HCT116 (cell line): ENCODE data around the gene CACNA1S. TPM values are rescaled to one million over a fixed set of nuclear protein-coding genes. Genes with fewer than 3 reads are reported as not detected.

Experiments used
- ATAC-seq: fragments of 200-7000 bp; cut with Tn5 transposase; 2 replicates; pipeline ENCODE4 v1.9.1; 2020; ENCODE audit warnings: mild to moderate bottlenecking, moderate library complexity
- BruUV-seq: library from RNA; stranded (reverse); fragments of 400-500 nt; replicated peaks from 2 replicates; lab custom pipeline; 2021; lab: Mats Ljungman, UMichigan
- CTCF ChIA-PET: fragments of 300-600 bp; sonication (Branson Sonifier 250); formaldehyde crosslinking; loops from one replicate; lab custom pipeline; 2021; ENCODE audit warnings: antibody characterized with exemption; lab: Charles Lee
- POLR2A ChIA-PET: fragments of 300-600, 350-600 bp; sonication (Branson Sonifier 250); formaldehyde crosslinking; loops from one replicate; lab custom pipeline; 2021; ENCODE audit warnings: antibody characterized with exemption; lab: Charles Lee
- RAD21 ChIA-PET, 2 experiments: fragments of 300-600 bp; sonication (Branson Sonifier 250); formaldehyde crosslinking; loops; one replicate each; lab custom pipeline; 2023; ENCODE audit warnings: low total read pairs in 2 of 2; ENCODE audit not compliant: uncharacterized antibody in 2 of 2, unreplicated experiment in 2 of 2, low non-redundant PET in 1 of 2; lab: Charles Lee
- DNase-seq: peaks from one replicate; pipeline ENCODE4 v3.0.0-alpha.2; 2010; ENCODE audit warnings: low read depth, low spot score
- H2AFZ ChIP-seq: fragments of 200-600 bp; shearing (Covaris generic), sonication (generic); 2 replicates; pipeline ENCODE4 v1.6.1; 2017; ENCODE audit warnings: low read depth, mixed run types, mixed read lengths, antibody characterized with exemption, low read length; ENCODE audit not compliant: poor library complexity, severe bottlenecking
- H3K27ac ChIP-seq: 2 replicates; pipeline ENCODE4 v1.5.1; 2012; ENCODE audit warnings: low read depth, low read length
- H3K27me3 ChIP-seq: fragments of 200-600 bp; sonication (generic); 2 replicates; pipeline ENCODE4 v1.6.1; 2016; ENCODE audit warnings: mixed run types, low read length, mixed read lengths; ENCODE audit not compliant: insufficient read depth
- H3K36me3 ChIP-seq, 2 experiments: fragments of 200-500 bp in 1 of 2; fragments of 200-600 bp in 1 of 2; sonication (Bioruptor generic) in 1 of 2; sonication (generic) in 1 of 2; 2 replicates each; pipeline versions ENCODE4 v1.5.1 to v1.6.1; 2014 to 2016; ENCODE audit warnings: low read length in 2 of 2, inconsistent platforms in 1 of 2, mixed read lengths in 1 of 2, mixed run types in 1 of 2; ENCODE audit not compliant: insufficient read depth in 2 of 2, control insufficient read depth in 1 of 2
- H3K4me1 ChIP-seq, 2 experiments: fragments of 200-600 bp in 1 of 2; sonication (generic) in 1 of 2; 2 replicates each; pipeline versions ENCODE4 v1.5.1 to v1.6.1; 2012 to 2017; ENCODE audit warnings: low read length in 2 of 2, inconsistent platforms in 1 of 2, mild to moderate bottlenecking in 1 of 2, mixed read lengths in 1 of 2, mixed run types in 1 of 2, moderate library complexity in 1 of 2; ENCODE audit not compliant: insufficient read depth in 2 of 2, control insufficient read depth in 1 of 2
- H3K4me2 ChIP-seq: fragments of 200-600 bp; sonication (generic); 2 replicates; pipeline ENCODE4 v1.6.1; 2017; ENCODE audit warnings: mixed run types, low read length, mixed read lengths
- H3K4me3 ChIP-seq, 2 experiments: fragments of 200-600 bp in 1 of 2; sonication (generic) in 1 of 2; replicated peaks in 1 of 2; 2 replicates each; pipeline ENCODE4 v1.5.1; 2011 to 2016; ENCODE audit warnings: low read length in 2 of 2, control low read depth in 1 of 2, low read depth in 1 of 2, mild to moderate bottlenecking in 1 of 2, mixed read lengths in 1 of 2, mixed run types in 1 of 2
- H3K79me2 ChIP-seq: fragments of 200-600 bp; sonication (generic); 2 replicates; pipeline ENCODE4 v1.6.1; 2017; ENCODE audit warnings: mild to moderate bottlenecking, mixed run types, low read length, moderate library complexity, mixed read lengths; ENCODE audit not compliant: insufficient read depth
- H3K9ac ChIP-seq: fragments of 200-600 bp; sonication (generic); 2 replicates; pipeline ENCODE4 v1.6.1; 2016; ENCODE audit warnings: low read length, mixed read lengths
- H3K9me2 ChIP-seq: fragments of 200-600 bp; sonication (generic), shearing (Covaris generic); 2 replicates; pipeline ENCODE4 v1.6.1; 2017; ENCODE audit warnings: mixed run types, mild to moderate bottlenecking, moderate library complexity; ENCODE audit not compliant: insufficient read depth
- H3K9me3 ChIP-seq, 2 experiments: fragments of 200-500 bp in 1 of 2; fragments of 200-600 bp in 1 of 2; sonication (Bioruptor generic) in 1 of 2; sonication (generic) in 1 of 2; 2 replicates each; pipeline ENCODE4 v1.6.1; 2014 to 2017; ENCODE audit warnings: low read length in 2 of 2, mixed read lengths in 2 of 2, inconsistent platforms in 1 of 2, low read depth in 1 of 2, mild to moderate bottlenecking in 1 of 2, mixed run types in 1 of 2, moderate library complexity in 1 of 2; ENCODE audit not compliant: control insufficient read depth in 1 of 2, insufficient read depth in 1 of 2
- H4K20me1 ChIP-seq: fragments of 200-600 bp; sonication (generic), shearing (Covaris generic); 2 replicates; pipeline ENCODE4 v1.6.1; 2017; ENCODE audit warnings: mixed run types, mild to moderate bottlenecking, moderate library complexity; ENCODE audit not compliant: insufficient read depth
- ATF3 ChIP-seq: IDR thresholded peaks from 2 replicates; pipeline ENCODE4 v1.6.1; 2012
- CBX3 ChIP-seq: IDR thresholded peaks from 2 replicates; pipeline ENCODE4 v1.6.1; 2012; ENCODE audit warnings: low read depth
- CTCF ChIP-seq, 3 experiments: fragments of 200-600 bp in 1 of 3; sonication (generic) in 1 of 3; IDR thresholded peaks in 2 of 3; conservative IDR thresholded peaks in 1 of 3; 2 replicates each; pipeline ENCODE4 v1.5.1; 2012 to 2017; ENCODE audit warnings: low read depth in 2 of 3, low read length in 2 of 3, antibody characterized with exemption in 1 of 3, borderline replicate concordance in 1 of 3, control low read depth in 1 of 3, mild to moderate bottlenecking in 1 of 3, mixed read lengths in 1 of 3, mixed run types in 1 of 3, moderate library complexity in 1 of 3; ENCODE audit not compliant: insufficient read depth in 1 of 3
- EGR1 ChIP-seq: IDR thresholded peaks from 2 replicates; pipeline ENCODE4 v1.6.1; 2012; ENCODE audit warnings: low read depth
- ELF1 ChIP-seq: IDR thresholded peaks from 2 replicates; pipeline ENCODE4 v1.6.1; 2012; ENCODE audit warnings: low read depth, borderline replicate concordance
- EZH2phosphoT487 ChIP-seq: fragments of 200-600 bp; IDR thresholded peaks from 2 replicates; pipeline ENCODE4 v1.6.1; 2018; ENCODE audit warnings: antibody characterized with exemption, borderline replicate concordance
- FOSL1 ChIP-seq: IDR thresholded peaks from 2 replicates; pipeline ENCODE4 v1.6.1; 2012; ENCODE audit warnings: low read depth
- RAD21 ChIP-seq: IDR thresholded peaks from 2 replicates; pipeline ENCODE4 v1.6.1; 2012; ENCODE audit warnings: low read depth, mild to moderate bottlenecking
- SP1 ChIP-seq: IDR thresholded peaks from 2 replicates; pipeline ENCODE4 v1.6.1; 2012; ENCODE audit warnings: low read depth
- SRF ChIP-seq: IDR thresholded peaks from 2 replicates; pipeline ENCODE4 v1.6.1; 2012; ENCODE audit warnings: low read depth
- TCF7L2 ChIP-seq: IDR thresholded peaks from 2 replicates; pipeline ENCODE4 v1.7.0; 2011; ENCODE audit warnings: borderline replicate concordance, inconsistent platforms; ENCODE audit not compliant: insufficient read depth, insufficient read length; ENCODE audit errors: extremely low read depth
- YY1 ChIP-seq: IDR thresholded peaks from 2 replicates; pipeline ENCODE4 v1.6.1; 2011; ENCODE audit warnings: low read length, low read depth, moderate library complexity, mild to moderate bottlenecking; ENCODE audit not compliant: insufficient replicate concordance; ENCODE audit errors: extremely low read depth
- ZBTB33 ChIP-seq: IDR thresholded peaks from 2 replicates; pipeline ENCODE4 v1.6.1; 2011; ENCODE audit warnings: mild to moderate bottlenecking, low read length, moderate library complexity; ENCODE audit not compliant: insufficient replicate concordance; ENCODE audit errors: extremely low read depth
- ZNF274 ChIP-seq: fragments of 200-500 bp; sonication (Bioruptor generic); IDR thresholded peaks from 2 replicates; pipeline ENCODE4 v1.6.1; 2014; ENCODE audit warnings: mild to moderate bottlenecking, low read depth, low read length, inconsistent platforms
- intact Hi-C: fragments of 100-400 bp; cut with micrococcal nuclease; formaldehyde crosslinking; loops from 2 replicates; pipeline ENCODE4 v1.10.0; 2022
- total RNA-seq: library from RNA; stranded (reverse); gene quantifications from one replicate; pipeline ENCODE4 v1.2.1, GENCODE V29; 2021; ENCODE audit not compliant: unreplicated experiment

The CACNA1S gene
- total RNA-seq, 1 experiment from 2014 or later, result not detected

GRCh38 chr1:201069636-201070035, 42.6 kb downstream of the CACNA1S start (continued):
- TF ChIP-seq ELF1, result no peak
- no peak for TF ChIP-seq ATF3
- no peak for TF ChIP-seq EZH2phosphoT487

GRCh38 chr1:201068976-201069375, 43.2 kb downstream of the CACNA1S start:
- DNase-seq, result no peak
- H3K9me2 ChIP-seq, result no peaks in the 10 kb centered on the region
- H2AFZ ChIP-seq, result no peak overlapping the region
- no peak overlapping the region for H3K9ac ChIP-seq
- no peak overlapping the region for H3K27ac ChIP-seq
- H3K27me3 ChIP-seq, result no peaks in the 10 kb centered on the region; the same call in 1 of the 2 replicates
- no peak for ATAC-seq
- H3K4me2 ChIP-seq, result no peak overlapping the region
- no TSS peak for BruUV-seq
- TF ChIP-seq TCF7L2, result no peak
- no peak for TF ChIP-seq YY1
- no peak for TF ChIP-seq ZNF274
- TF ChIP-seq ATF3, result no peak
- TF ChIP-seq ZBTB33, result no peak
- no peak for TF ChIP-seq CBX3
- TF ChIP-seq EZH2phosphoT487, result no peak
- no peak for TF ChIP-seq FOSL1
- no peak for TF ChIP-seq CTCF (IDR thresholded peaks at IDR 0.05 in 2 of 3, conservative IDR thresholded peaks at IDR 0.05 in 1 of 3; ENCODE audit: borderline replicate concordance in 1 of 3, insufficient read depth in 1 of 3, low read depth in 2 of 3, low read length in 2 of 3)
- TF ChIP-seq RAD21, result no peak
- TF ChIP-seq SP1, result no peak
- no peak for TF ChIP-seq SRF
- TF ChIP-seq EGR1, result no peak
- H3K9me3 ChIP-seq, result no peaks in the 10 kb centered on the region
- ChIA-PET CTCF (no interaction called here), RAD21 (no interaction called here), POLR2A (no interaction called here)
- H3K79me2 ChIP-seq, result no peaks in the 10 kb centered on the region
- H4K20me1 ChIP-seq, result no peaks in the 10 kb centered on the region
- H3K4me3 ChIP-seq, result no peak overlapping the region
- no peaks in the 10 kb centered on the region for H3K36me3 ChIP-seq
- H3K4me1 ChIP-seq, result peaks cover 0 to 10% of the 10 kb centered on the region in 2 experiments; a peak in 2 of 4 replicates
- intact Hi-C loops, result no loop called here
